ENCODE measurements around the gene PTK6.

PTK6 gene

DNA sequence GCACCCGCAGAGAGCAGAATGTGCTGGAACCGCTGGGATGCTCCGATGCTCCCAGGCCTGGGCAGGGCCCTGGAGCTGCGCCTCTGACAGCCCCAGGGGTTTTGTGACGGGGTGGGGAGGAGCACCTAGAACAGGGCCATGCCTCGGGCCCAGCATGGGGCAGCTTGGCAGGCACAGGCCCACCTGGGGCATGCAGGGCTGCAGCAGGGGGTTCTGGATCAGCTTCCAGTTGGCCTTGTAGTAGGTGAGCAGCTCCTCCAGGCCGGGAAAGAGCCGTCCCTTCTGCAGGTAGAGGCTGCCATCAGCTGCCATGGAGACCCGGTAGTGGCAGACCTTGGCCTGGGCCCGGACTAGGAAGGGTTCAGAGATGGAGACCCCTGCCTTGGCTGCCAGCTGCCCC is 6.0 kb upstream of the PTK6 start:
- DNase-seq = no peak

DNA sequence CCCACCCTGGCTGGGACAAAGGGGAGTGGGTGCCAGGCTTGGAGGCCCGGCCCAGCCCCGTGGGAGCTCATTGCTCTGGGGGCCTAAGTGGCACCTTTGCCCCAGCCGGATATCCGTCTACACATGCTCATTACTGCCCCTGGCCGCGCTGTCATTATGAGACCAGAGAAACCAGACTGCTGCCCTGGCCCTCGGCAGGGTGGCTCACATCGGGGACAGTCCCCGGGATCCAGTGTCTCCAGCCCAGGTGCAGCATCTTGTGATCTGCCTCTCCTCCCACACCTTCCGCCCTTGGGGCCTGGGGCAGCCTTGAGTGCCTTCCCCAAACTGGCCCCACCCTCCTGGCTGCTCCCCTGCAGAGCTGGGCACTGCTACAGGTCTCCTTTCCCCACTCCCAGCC is 5.5 kb upstream of the PTK6 start:
- no peak for DNase-seq

DNA sequence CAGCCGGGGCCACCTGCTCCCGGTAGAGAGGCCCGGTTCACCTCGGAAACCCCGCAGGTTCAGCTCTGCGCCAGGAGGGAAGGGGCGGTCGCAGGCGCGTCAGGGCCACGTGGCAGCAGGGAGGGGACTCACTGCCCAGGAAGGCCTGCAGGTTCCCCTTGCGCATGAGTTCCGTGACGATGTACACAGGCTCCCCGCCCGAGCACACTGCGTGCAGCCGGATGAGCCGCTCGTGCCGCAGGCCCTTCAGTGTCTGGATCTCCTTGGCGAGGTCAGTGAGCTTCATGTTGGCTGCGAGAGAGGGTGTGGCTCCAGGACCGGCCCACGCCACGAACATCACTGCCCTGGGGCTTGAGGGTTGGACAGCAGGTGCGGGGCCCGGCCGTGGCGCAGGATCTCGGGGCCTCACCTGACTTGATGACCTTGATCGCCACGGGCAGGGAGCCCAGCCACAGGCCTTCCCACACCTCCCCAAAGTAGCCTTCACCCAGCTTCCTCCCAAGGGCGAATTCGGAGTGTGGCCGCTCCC is 4.9 kb upstream of the PTK6 start:
- DNase-seq = no peak

- DNase-seq = peak; percentile 9
These were observed 4.2 kb upstream of the PTK6 start for GRCh38 chr20:63541371-63541770.

DNA sequence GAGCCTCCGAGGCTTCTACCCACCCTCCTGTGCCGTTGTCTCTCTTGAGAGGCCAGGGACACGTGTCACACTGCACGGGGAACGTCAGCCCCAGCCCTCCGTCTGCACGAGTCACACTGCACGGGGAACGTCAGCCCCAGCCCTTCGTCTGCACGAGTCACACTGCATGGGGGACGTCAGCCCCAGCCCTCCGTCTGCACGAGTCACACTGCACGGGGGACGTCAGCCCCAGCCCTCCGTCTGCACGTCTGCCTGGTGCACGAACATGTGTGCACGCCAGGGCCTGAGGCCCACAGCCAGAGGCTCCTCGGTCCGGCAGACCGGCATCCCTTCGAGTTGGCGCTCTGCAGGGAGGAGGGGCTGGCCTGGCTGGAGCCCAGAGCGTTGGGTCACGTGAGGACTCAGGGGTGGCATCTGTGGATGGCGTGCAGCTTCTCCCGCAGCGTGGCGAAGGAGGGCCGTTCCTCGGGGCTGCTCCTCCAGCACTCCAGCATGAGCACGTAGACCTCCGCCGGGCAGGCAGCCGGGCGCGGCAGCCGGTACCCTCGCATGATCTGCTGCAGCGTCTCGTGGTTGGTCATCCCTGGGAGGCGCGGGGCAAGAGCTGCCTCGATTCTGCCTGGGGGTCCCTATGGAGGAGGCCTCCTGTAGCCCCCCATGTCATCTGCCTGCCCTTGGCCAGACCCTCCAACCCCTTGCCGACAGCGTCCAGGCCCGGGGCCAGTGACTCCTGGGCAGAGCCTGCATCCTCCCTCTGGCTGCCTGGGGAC is 3.4 kb upstream of the PTK6 start:
- peak; percentile 47 for DNase-seq

GRCh38 chr20:63539441-63540370 is 2.5 kb upstream of the PTK6 start:
- DNase-seq = peak; percentile 2

GRCh38 chr20:63539092-63539430 is 1.9 kb upstream of the PTK6 start:
- DNase-seq = no peak

DNA sequence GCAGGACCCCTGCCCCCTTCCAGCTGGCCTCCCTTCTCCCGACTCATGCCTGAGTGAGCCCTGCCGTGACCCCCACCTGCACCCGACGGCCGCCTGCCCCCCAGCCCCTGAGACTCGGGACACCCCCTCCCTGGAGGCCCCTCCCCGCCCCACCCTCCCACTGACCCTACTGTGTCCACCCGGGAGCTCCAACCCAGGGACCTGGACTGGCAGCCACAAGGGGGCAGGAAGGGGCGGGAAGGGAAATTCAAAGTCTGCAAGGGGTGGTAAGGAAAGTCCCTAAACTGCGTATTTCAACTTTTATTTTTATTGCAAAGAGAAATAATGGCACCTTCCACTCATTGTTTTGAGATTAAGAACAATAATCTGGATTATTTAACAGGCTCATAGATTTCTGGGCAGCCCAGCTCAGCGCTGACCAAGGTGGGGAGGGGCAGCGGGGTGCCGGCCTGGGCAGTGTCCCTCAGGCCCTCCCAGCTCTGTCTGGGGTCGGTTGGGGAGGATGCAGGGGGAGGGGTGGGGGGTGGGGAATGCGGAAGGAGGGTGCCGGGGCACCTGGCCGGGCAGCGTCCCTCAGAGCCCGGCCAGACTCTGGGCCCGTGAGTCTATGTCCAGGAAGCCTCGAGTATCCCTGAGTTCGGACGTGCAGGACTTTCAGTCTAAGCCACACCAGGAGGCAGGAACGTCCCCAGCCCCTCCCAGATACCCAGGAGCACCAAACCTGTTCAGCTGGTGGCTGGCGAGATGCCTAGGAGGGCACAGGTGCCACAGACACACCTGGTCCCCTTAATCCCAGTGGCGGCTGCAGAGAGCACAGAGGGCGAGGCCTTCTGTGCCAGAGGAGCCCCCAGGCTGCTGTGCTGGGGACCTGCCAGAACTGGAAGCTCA is 1.3 kb upstream of the PTK6 start:
- DNase-seq = no peak

GRCh38 chr20:63537525-63538203 is 488 bp upstream of the PTK6 start:
- DNase-seq = peak; percentile 81

- peak; percentile 20 for DNase-seq
These were observed 767 bp downstream of the PTK6 start for GRCh38 chr20:63536241-63536977.

DNA sequence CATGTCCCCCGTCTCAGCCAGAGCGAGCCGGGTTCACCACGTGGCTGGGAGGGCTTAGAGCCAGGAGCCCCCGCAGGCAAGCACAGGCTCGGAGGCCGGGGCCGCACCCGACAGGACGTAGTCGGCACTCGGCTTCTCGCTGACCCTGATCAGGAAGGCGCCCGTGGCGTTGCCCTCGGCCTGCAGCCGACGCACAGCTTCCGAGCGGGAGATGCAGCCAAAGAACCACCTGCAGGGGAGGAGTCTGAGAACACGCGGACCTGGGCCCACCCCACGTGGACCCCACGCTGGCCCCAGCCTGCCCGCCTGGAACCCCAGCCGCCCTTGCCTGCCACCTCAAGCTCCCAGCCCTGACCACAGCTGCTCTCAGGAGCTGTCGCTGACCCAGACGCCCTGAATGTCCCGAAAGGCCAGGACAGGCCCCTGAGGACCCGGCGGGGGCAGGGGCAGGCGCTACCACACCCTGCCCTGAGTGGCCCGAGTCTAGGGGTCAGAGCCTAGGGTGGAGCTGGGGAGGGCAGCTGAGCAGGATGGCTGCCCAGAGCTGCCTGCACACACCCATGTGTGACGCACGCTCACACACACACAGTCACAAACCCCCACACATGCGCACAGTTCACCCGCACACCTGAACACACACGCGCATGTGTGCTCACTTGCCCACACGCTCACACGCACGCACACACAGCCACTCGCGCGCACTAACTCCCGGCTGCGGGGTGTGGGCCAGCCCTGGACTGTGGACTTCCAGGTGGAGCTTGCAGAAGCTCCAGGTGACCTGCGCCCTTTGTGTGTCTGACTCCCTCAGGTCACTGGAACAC is 2.1 kb downstream of the PTK6 start:
- peak; percentile 38 for DNase-seq

- no peak for DNase-seq
These were observed 2.7 kb downstream of the PTK6 start for GRCh38 chr20:63534427-63534830.

DNA sequence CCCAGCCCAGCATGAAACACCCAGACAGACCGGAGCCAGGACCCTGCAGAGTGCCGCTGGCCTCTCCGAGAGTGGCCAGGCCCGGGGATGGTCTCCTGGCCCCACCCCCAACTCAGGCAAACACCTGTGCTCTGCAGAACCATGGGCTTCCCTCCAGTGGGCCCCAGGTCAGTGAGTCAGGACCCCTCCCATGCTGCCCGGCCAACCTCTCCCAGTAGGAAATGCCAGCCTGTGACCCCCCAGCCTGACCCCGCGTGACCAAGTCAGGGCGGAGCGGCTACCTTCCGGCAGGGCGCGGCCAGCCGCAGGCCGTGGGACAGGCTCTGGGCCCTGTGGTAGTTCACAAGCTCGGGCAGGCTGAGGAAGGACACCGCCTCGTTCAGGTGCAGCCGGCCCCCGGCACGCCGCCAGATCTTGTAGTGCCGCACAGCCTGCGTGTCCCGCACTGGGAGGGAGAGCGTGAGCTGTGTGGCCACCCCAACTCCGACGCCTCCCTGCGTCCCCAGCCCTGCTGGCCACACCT is 3.2 kb downstream of the PTK6 start:
- peak; percentile 37 for DNase-seq

DNA sequence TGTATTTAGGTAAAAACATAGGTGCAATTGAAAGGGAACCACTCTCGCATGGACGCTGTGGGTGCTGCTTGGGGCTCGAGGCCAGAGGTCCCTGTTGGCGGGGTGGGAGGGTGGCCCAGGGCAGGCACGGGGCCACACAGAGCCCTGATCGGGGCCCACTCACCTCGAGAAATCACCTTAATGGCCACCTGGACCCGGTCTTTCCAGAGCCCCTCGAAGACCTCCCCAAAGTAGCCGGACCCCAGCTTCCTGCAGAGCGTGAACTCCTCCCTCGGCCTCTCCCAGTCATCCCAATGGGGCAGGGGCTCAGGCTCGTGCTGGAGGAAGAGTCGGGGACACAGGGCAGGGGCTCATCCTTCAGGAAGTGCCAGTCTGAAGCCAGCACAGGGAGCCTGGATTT is 3.8 kb downstream of the PTK6 start:
- no peak for DNase-seq

GRCh38 chr20:63532449-63532971 is 4.7 kb downstream of the PTK6 start:
- no peak for DNase-seq

- DNase-seq = no peak
These were observed 5.3 kb downstream of the PTK6 start for GRCh38 chr20:63531686-63532448.

DNA sequence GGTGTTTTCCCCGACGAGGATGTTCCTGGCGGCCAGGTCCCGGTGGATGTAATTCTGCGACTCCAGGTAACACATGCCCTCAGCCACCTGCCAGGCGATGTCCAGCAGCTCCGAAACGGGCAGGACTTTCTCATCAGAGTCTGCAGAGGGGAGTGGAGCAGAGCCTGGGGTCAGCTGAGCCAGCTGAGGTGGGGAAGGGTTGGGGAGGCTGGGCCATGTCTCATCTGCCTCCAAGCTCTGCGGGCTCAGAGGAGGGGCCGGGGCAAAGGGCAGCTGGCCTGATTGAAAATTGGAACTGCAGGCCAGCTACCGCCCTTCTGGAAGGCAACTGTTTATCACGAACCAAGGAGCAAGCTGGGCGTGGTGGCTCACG is 6.4 kb downstream of the PTK6 start:
- no peak for DNase-seq

DNA sequence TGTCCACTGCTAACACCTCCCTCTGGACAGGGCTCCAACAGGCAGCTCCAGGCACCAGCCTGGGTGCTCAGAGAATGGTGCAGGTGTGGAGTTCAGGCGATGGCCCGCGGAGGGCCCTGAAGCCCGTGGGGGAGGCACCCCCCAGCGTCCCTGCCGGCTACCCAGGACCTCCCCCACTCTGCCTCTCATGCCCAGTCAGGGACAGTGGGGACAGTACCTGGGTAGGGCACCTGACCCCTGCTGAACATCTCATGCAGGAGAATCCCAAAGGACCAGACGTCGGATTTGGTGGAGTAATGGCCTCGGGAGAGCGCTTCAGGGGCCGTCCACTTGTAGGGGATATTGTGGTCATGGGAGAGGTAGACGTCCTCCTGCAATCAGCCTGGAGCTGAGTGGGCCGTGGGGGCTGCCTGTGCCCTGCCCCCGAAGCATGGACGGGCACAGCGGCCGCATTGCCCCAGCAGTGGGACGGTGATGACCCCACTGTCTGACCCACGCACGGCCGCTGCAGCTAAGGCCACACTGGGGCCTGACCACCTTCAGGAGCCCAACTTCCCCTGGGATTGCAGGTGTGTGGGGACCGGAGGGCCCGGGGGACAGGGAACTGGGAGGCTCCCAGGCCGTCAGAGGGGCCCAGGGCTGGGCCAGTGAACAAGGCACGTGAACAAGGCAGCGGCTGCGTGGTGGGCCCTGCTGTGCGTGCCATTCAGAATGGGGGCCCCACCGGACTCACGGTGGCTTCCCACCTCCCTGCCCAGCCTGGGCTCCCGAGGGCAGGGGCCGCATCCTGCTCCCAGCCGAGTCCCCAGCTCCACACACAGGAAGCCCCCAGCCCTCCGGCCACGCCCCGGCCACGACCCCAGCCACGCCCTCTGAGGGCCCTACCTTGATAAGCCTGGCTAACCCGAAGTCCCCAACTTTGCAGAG is 7.1 kb downstream of the PTK6 start:
- peak; percentile 12 for DNase-seq

Measured in right kidney (tissue), 1 donor.